Ovary (tissue), 3 donors: Measurements from ENCODE around the gene SPRED3.

Experiments used
- CTCF ChIP-seq, 3 donors: fragments of 450-650 bp in 2 of 3; fragments of 200-600 bp in 1 of 3; IDR thresholded peaks; one replicate each; pipeline versions ENCODE4 v1.5.1 to v1.8.0; 2016 to 2022; ENCODE audit warnings: antibody characterized with exemption in 3 of 3, mild to moderate bottlenecking in 1 of 3
- POLR2A ChIP-seq: fragments of 450-650 bp; IDR thresholded peaks from one replicate; pipeline ENCODE4 v1.6.1; 2017; ENCODE audit warnings: antibody characterized with exemption, mild to moderate bottlenecking, moderate library complexity
- donor health status: DM: no; HTN: no; CAD: no.

DNA sequence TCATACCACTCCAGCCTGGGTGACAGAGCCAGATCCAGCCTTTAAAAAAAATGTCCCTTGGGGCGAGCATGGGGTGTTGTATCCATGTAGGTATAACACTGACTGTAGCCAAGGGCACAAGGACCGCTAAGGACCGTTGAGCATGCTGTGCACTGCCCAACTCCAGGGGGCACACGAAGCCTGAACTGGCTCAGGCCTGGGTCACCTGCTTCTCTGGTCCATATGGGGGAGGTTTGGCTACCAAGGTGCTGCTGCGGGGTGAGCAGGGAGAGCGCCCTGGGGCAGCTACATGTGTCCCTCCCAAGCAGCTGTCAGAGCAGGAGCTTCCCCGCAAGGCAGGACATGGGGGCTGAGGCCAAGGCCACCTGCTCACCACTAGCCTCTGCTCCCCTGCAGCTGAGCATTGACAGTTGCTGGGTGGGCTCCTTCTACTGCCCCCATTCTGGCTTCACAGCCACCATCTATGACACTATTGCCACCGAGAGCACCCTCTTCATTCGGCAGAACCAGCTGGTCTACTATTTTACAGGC lies 36.6 kb upstream of the SPRED3 start:
- TF ChIP-seq CTCF (IDR thresholded peaks at IDR 0.05) (no peak), POLR2A (no peak)
